ENCODE measurements around the gene RERE. TPM values are rescaled to one million over a fixed set of nuclear protein-coding genes. Genes with fewer than 3 reads are reported as not detected.

Gene RERE
- total and polyA plus RNA-seq, 12 donors = 46.5 to 163 (median 139) TPM

- Histone ChIP-seq H3K4me3 (no peak overlapping the region), H3K27ac (no peak overlapping the region), H3K9me3 (no peaks in the 10 kb centered on the region), H3K27me3 (no peaks in the 10 kb centered on the region), H3K4me1 (peaks cover 18 to 70% (median 67%) of the 10 kb centered on the region in 9 donors), H3K36me3 (no peaks in the 10 kb centered on the region)
- no peak for TF ChIP-seq CTCF (IDR thresholded peaks at IDR 0.05)
- DNase-seq (no peak), ATAC-seq (no peak)
- WGBS, 2 donors = 89 to 93% methylated on average over 3 of the region's 3 CpGs
- intact Hi-C loops (cut with DNase I) = no loop called here
These were observed 358.8 kb downstream of the RERE start for GRCh38 chr1:8458607-8459006.

- no peak for ATAC-seq
- H3K36me3 ChIP-seq = no peaks in the 10 kb centered on the region
These were observed 359.6 kb downstream of the RERE start for GRCh38 chr1:8457760-8458381.

GRCh38 chr1:8456991-8457390 lies 360.4 kb downstream of the RERE start:
- Histone ChIP-seq H3K4me1 (peaks cover 10 to 62% (median 52%) of the 10 kb centered on the region in 9 donors), H3K9me3 (no peaks in the 10 kb centered on the region), H3K27ac (peak overlapping the region in 4 of 10 donors; percentile 51 to 66 (median 56)), H3K4me3 (no peak overlapping the region), H3K36me3 (no peaks in the 10 kb centered on the region), H3K27me3 (no peaks in the 10 kb centered on the region)
- no peak for ATAC-seq
- intact Hi-C loops (cut with DNase I) = no loop called here
- no peak for DNase-seq
- 58 to 67% methylated on average over 1 of the region's 1 CpG for WGBS, 2 donors
- no peak for TF ChIP-seq CTCF (IDR thresholded peaks at IDR 0.05)

More at GRCh38 chr1:8457760-8458381, 359.6 kb downstream of the RERE start:
- WGBS, 2 donors = 87% methylated on average over 7 of the region's 7 CpGs
- no peak for DNase-seq
- Histone ChIP-seq H3K4me1 (peaks cover 17 to 66% (median 61%) of the 10 kb centered on the region in 9 donors), H3K27me3 (no peaks in the 10 kb centered on the region), H3K4me3 (no peak overlapping the region), H3K27ac (no peak overlapping the region), H3K9me3 (no peaks in the 10 kb centered on the region)
- intact Hi-C loops (cut with DNase I) = no loop called here
- TF ChIP-seq CTCF (IDR thresholded peaks at IDR 0.05) = no peak

- no peaks in the 10 kb centered on the region for H3K27me3 ChIP-seq
- ATAC-seq (peak in 6 of 8 donors; percentile 52 to 71 (median 64)), DNase-seq (no peak)
- intact Hi-C loops (cut with DNase I) = no loop called here
- no peaks in the 10 kb centered on the region for H3K9me3 ChIP-seq
- no peaks in the 10 kb centered on the region for H3K36me3 ChIP-seq
- peaks cover 10 to 58% (median 50%) of the 10 kb centered on the region in 9 donors for H3K4me1 ChIP-seq
- 61 to 62% methylated on average over 4 of the region's 4 CpGs for WGBS, 2 donors
- TF ChIP-seq CTCF (IDR thresholded peaks at IDR 0.05) = no peak
- H3K27ac ChIP-seq = peak overlapping the region in 8 of 10 donors; percentile 9 to 66 (median 47)
- no peak overlapping the region for H3K4me3 ChIP-seq
These were observed 361.0 kb downstream of the RERE start for GRCh38 chr1:8456308-8456912.
